ENCODE results near the gene SCGB1D2.

- no peak for TF ChIP-seq POLR2AphosphoS5 (IDR thresholded peaks at IDR 0.05; ENCODE audit: low read depth, low read length)
- TF ChIP-seq POLR2A (IDR thresholded peaks at IDR 0.05; ENCODE audit: low read depth, low read length) = no peak
- no peak for TF ChIP-seq POU2F2 (IDR thresholded peaks at IDR 0.05; ENCODE audit: low read depth, low read length)
- TF ChIP-seq SPI1 (IDR thresholded peaks at IDR 0.05; ENCODE audit: low read depth, low read length) = no peak
- TF ChIP-seq TAF1 (IDR thresholded peaks at IDR 0.05; ENCODE audit: low read depth, low read length) = no peak
- TF ChIP-seq PAX5 (IDR thresholded peaks at IDR 0.05; ENCODE audit: insufficient read depth, low read length, severe bottlenecking) = no peak
Observed at GRCh38 chr11:62202910-62203309, 39.1 kb upstream of the SCGB1D2 start.

Measured in GM12891 (cell line).